Measurements from ENCODE around the gene DRD3. TPM values are rescaled to one million over a fixed set of nuclear protein-coding genes. Genes with fewer than 3 reads are reported as not detected.

DRD3 gene
- total RNA-seq, 1 donor: not detected

DNA sequence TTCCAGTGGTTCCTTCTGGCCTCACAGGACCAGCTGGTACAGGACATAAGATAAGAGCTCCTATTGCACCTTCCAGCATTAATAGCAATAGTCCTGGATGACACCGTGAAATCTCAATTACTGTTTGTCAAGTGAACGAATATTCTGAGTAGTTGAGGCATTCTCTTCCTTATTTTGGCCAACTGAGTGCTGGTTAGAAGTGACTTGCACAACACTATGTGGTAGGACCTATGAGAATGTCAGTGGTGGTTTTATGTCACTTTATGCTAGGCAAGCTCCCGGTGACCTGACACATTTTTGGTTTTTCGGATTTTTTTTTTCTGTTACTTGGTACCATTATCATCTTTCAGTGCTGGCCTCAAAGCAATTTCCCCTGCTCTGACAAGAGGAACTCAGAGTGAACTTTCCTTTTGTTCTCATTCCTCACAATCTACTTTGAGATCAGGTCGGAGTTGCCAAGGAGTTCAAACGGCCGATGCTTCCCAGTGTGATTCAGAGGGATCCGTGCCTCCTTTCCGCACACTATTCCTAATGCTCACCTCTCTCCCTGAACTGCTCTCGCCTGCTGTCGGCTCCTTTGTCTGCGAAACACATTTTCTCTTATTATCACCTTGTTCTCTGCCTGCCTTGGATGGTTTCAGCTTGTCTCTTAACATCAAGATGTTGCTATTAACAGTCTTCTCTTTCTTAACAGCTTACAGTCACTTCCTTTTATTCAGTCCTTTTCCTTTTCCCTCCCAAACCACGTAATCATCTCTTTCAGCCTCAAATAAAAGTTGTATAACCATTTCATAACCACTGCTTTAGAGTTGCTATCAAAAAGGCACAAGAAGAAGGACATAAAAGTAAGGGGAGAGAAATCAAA is 86.5 kb downstream of the DRD3 start:
- peak; percentile 48 for DNase-seq (ENCODE audit: low read depth)
- TF ChIP-seq, protein P1, sequence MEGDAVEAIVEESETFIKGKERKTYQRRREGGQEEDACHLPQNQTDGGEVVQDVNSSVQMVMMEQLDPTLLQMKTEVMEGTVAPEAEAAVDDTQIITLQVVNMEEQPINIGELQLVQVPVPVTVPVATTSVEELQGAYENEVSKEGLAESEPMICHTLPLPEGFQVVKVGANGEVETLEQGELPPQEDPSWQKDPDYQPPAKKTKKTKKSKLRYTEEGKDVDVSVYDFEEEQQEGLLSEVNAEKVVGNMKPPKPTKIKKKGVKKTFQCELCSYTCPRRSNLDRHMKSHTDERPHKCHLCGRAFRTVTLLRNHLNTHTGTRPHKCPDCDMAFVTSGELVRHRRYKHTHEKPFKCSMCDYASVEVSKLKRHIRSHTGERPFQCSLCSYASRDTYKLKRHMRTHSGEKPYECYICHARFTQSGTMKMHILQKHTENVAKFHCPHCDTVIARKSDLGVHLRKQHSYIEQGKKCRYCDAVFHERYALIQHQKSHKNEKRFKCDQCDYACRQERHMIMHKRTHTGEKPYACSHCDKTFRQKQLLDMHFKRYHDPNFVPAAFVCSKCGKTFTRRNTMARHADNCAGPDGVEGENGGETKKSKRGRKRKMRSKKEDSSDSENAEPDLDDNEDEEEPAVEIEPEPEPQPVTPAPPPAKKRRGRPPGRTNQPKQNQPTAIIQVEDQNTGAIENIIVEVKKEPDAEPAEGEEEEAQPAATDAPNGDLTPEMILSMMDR (IDR thresholded peaks at IDR 0.05; ENCODE audit: insufficient read depth, low read length): no peak
- no peak overlapping the region for H3K4me3 ChIP-seq (ENCODE audit: low read depth, low read length)

DNA sequence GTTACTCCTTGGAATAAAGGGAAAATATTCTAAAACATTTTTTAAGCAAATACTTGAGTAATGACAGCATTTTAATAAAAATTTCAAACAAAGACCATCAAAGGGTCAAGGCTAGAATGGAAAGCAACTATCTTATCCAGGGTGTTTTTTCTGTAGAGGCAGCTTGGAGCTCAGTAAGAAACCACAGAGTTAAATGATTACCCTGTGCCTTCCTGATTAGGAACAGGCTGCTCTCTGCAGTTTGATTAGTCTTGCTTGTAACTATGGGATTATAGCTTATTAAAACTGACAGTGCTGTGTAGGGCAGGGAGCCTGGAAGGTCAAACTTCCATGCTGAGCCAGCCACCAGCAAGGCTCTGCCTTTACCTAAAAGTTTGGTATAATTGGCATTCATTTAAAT is 89.2 kb downstream of the DRD3 start:
- DNase-seq (ENCODE audit: low read depth): no peak
- no peak overlapping the region for H3K4me3 ChIP-seq (ENCODE audit: low read depth, low read length)

DNA sequence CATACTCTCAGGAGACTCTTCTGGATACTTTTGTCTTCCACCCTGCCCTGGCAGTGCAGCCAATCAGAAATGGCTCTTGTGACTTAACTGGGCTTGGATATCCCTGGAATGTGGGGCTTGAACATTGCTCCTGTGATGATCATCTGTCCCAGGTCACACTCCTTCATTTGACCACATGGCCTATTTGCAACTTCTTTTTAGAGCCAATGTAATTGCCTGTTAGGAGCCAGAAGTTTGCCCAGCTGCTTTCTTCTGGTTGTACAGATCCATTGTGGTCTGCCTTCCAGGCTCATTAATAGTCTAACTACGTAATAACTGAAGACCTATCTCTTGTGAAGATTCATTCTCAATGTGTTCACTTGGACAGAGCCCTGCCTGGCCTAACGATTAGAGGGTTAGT is 92.5 kb downstream of the DRD3 start:
- TF ChIP-seq, protein P1 (IDR thresholded peaks at IDR 0.05; ENCODE audit: insufficient read depth, low read length): no peak
- no peak for DNase-seq (ENCODE audit: low read depth)
- no peak overlapping the region for H3K4me3 ChIP-seq (ENCODE audit: low read depth, low read length)

More for the DNA sequence above, 89.2 kb downstream of the DRD3 start:
- TF ChIP-seq, protein P1 (IDR thresholded peaks at IDR 0.05; ENCODE audit: insufficient read depth, low read length): no peak

DNA sequence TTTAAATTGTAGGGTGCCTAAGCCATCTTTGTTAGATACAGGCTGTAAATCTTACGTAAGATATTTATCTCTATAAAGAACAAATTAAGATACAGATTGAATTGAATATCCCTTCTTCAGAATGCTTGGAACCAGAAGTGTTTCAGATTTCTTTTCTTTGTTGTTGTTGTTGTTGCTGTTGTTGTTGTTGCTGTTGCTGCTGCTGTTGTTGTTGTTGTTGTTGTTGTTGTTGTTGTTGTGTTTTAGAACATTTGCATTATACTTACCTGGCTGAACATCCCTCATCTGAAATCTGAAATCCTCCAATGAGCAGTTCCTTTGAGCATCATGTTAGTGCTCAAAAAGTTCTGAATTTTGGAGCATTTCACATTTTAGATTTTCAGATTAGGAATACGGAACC is 95.7 kb downstream of the DRD3 start:
- H3K4me3 ChIP-seq (ENCODE audit: low read depth, low read length): no peak overlapping the region
- TF ChIP-seq, protein P1 (IDR thresholded peaks at IDR 0.05; ENCODE audit: insufficient read depth, low read length): no peak
- no peak for DNase-seq (ENCODE audit: low read depth)

DNA sequence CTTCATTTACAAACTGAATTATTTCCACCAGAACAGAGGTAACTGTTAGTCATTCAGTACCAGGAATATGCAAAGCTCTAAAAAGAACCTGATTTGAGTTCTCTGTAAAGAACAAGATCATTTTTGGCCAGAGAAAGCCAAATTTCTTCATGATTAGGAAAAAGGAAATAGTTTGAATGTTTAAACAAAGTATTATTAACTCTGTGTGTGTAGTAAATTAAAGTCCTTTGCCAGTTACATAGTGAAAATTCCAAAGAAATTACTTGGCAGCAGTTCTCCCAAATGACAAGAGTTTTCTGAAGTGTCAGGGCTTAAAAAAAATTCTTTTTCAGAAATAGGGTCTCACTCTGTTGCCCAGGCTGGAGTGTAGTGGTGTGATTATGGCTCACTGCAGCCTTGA is 97.8 kb downstream of the DRD3 start:
- no peak overlapping the region for H3K4me3 ChIP-seq (ENCODE audit: low read depth, low read length)
- TF ChIP-seq, protein P1 (IDR thresholded peaks at IDR 0.05; ENCODE audit: insufficient read depth, low read length): no peak
- peak; percentile 60 for DNase-seq (ENCODE audit: low read depth)

DNA sequence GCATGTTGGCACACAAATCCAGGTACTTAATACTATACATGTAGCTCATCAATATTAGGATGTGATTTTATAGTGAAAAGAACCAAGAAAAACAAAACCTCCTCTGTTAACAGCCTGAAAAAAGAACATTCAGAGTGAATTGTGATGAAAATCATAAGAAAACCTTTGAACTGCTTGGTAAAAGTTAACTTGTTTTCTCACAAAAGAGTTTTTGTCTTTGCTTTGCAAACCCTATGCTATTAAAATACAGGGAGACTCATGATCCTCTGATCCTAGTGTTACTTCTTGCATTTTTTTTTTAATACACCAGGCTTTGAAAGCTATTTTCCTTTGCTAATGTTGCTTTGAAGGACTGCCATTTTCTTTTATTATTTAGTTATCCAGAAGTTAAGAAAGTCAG is 98.7 kb downstream of the DRD3 start:
- no peak overlapping the region for H3K4me3 ChIP-seq (ENCODE audit: low read depth, low read length)
- TF ChIP-seq, protein P1 (IDR thresholded peaks at IDR 0.05; ENCODE audit: insufficient read depth, low read length): no peak

More for the DNA sequence above, 98.7 kb downstream of the DRD3 start:
- DNase-seq (ENCODE audit: low read depth): no peak

Data from fibroblast of the aortic adventitia (primary cell).